Type B pancreatic cell (in vitro differentiated cells): ENCODE results near the gene SLFN5. TPM values are rescaled to one million over a fixed set of nuclear protein-coding genes. Genes with fewer than 3 reads are reported as not detected.

Source experiments
- DNase-seq: peaks from one replicate; pipeline ENCODE4 v3.0.0; 2021; ENCODE audit warnings: mixed read lengths; ENCODE audit not compliant: unreplicated experiment; ENCODE audit errors: extremely low spot score
- H3K27ac Mint-ChIP-seq: 2 replicates; pipeline ENCODE4 v1.8.0; 2021; ENCODE audit warnings: mild to moderate bottlenecking, mixed read lengths
- H3K27me3 Mint-ChIP-seq: 2 replicates; pipeline ENCODE4 v1.8.0; 2021; ENCODE audit warnings: mixed read lengths
- H3K36me3 Mint-ChIP-seq: 2 replicates; pipeline ENCODE4 v1.8.0; 2021; ENCODE audit warnings: mixed read lengths
- H3K4me1 Mint-ChIP-seq: one replicate; pipeline ENCODE4 v1.8.0; 2021; ENCODE audit warnings: mixed read lengths; ENCODE audit not compliant: unreplicated experiment
- H3K4me3 Mint-ChIP-seq: 2 replicates; pipeline ENCODE4 v1.8.0; 2021; ENCODE audit warnings: mild to moderate bottlenecking, mixed read lengths
- H3K9me3 Mint-ChIP-seq: 2 replicates; pipeline ENCODE4 v1.8.0; 2021; ENCODE audit warnings: mixed read lengths
- total RNA-seq: library from RNA; stranded (reverse); gene quantifications from 2 replicates; pipeline ENCODE4 v1.2.1, GENCODE V29; 2021; ENCODE audit warnings: low replicate concordance
- TF ChIP-seq, protein P1 (sequence below): fragments of 200-600 bp; sonication (generic); conservative IDR thresholded peaks from 2 replicates; pipeline ENCODE4 v1.5.0; 2021; ENCODE audit warnings: antibody characterized with exemption, mild to moderate bottlenecking

SLFN5 gene
- total RNA-seq, 1 donor from 2014 or later = 21.7 TPM

DNA sequence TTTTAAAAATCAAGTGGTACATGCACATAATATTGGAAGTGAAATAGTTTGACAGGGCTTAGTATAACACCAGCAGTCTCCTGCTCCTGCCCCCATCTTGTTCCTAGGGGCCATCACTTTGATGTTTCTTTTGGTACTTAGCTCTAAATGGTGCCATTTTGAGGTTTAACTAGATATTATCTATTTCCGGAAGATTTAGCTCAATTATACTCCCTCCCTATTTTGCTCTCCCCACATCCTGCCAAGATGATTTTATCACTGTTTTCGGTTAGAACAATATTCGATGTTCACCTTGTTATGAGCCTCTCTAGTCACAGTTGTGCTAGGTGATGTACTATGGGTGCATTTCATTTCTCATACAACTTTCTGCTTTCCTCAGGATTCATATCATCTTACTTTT, 28.7 kb upstream of the SLFN5 start:
- H3K27me3 Mint-ChIP-seq = peaks cover 61% of the 10 kb centered on the region

DNA sequence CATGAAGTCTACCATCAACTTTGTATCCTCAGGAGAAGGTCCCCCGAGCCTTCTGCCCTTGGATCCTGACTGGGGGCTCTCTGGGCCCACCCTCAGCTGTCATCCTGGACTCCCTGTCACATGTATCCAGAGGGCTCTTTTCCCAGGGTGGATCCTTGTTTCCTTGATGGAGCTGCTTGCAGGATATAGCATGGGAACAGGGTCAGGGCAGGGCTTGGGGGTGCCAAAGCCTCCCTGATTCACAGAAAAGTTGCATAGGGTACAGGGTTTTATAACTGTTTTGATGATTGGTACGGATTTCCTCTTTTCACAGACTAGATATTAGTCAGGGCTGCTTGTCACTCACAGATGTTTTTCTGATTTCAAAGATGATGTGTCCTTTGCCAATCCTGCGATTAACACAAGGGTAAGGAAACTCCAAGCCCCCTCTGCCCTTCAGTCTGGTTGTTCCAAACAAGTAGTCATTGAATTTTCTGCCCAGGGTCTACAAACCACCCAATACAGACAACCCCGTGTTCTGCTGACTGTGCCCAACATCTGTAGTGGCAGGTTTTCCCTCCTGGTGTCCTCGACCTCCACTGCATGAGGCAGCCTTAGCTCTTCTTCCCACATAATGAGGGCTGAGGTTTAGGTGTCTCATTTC, 28.1 kb upstream of the SLFN5 start:
- Mint-ChIP-seq H3K36me3 (no peaks in the 10 kb centered on the region), H3K9me3 (no peaks in the 10 kb centered on the region), H3K4me3 (no peak overlapping the region), H3K27me3 (peaks cover 57% of the 10 kb centered on the region), H3K27ac (no peak overlapping the region), H3K4me1 (no peaks in the 10 kb centered on the region)
- no peak for DNase-seq
- TF ChIP-seq, protein P1, sequence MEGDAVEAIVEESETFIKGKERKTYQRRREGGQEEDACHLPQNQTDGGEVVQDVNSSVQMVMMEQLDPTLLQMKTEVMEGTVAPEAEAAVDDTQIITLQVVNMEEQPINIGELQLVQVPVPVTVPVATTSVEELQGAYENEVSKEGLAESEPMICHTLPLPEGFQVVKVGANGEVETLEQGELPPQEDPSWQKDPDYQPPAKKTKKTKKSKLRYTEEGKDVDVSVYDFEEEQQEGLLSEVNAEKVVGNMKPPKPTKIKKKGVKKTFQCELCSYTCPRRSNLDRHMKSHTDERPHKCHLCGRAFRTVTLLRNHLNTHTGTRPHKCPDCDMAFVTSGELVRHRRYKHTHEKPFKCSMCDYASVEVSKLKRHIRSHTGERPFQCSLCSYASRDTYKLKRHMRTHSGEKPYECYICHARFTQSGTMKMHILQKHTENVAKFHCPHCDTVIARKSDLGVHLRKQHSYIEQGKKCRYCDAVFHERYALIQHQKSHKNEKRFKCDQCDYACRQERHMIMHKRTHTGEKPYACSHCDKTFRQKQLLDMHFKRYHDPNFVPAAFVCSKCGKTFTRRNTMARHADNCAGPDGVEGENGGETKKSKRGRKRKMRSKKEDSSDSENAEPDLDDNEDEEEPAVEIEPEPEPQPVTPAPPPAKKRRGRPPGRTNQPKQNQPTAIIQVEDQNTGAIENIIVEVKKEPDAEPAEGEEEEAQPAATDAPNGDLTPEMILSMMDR = no peak

More for the DNA sequence above, 28.7 kb upstream of the SLFN5 start:
- Mint-ChIP-seq H3K27ac (no peak overlapping the region), H3K4me3 (no peak overlapping the region), H3K9me3 (no peaks in the 10 kb centered on the region), H3K4me1 (no peaks in the 10 kb centered on the region), H3K36me3 (no peaks in the 10 kb centered on the region)
- TF ChIP-seq, protein P1 = no peak
- no peak for DNase-seq

DNA sequence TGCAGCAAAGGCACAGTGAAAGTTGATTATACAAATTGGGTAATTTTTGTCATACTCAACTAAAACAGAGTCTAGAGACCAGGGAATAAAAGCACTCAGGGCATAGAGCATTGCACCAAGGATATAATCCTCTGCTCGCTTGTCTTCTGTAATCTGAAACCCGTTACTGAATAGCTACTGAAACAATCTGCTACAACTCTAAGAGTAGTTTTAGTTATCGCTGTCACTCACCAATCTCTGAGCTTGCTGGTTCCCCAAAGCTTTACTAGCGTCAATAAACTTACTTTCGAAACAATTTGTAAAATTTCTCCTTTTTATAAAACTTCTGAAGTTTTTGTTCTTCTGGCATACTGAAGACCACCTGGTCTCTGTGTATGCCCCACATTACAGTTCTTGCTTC, 25.8 kb upstream of the SLFN5 start:
- H3K4me1 Mint-ChIP-seq = no peaks in the 10 kb centered on the region
- TF ChIP-seq, protein P1 = no peak

DNA sequence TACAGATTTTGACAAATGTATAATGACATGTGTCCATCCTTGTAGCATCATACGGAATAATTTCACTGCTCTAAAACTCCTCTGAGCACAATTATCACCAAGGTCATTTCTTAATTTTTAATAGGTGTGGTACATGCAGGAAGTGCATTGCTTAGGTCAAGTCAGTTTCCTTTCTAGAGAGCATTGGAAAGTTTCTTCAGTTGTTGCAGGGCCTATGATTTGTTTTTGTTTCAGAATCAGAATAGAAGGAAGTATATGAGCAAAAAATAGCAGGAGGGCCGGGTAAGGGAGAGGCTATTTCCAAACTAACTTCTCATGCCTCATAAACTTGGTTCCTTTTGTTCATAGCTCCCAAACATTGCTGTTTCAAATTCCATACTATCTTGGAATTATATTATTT, 24.0 kb upstream of the SLFN5 start:
- TF ChIP-seq, protein P1 = no peak
- Mint-ChIP-seq H3K36me3 (no peaks in the 10 kb centered on the region), H3K27me3 (peaks cover 34% of the 10 kb centered on the region), H3K9me3 (no peaks in the 10 kb centered on the region), H3K27ac (peak overlapping the region; percentile 83), H3K4me1 (no peaks in the 10 kb centered on the region), H3K4me3 (no peak overlapping the region)
- DNase-seq = no peak

More for the DNA sequence above, 25.8 kb upstream of the SLFN5 start:
- Mint-ChIP-seq H3K27ac (no peak overlapping the region), H3K4me3 (no peak overlapping the region), H3K27me3 (peaks cover 46% of the 10 kb centered on the region), H3K9me3 (no peaks in the 10 kb centered on the region), H3K36me3 (no peaks in the 10 kb centered on the region)
- DNase-seq = no peak

DNA sequence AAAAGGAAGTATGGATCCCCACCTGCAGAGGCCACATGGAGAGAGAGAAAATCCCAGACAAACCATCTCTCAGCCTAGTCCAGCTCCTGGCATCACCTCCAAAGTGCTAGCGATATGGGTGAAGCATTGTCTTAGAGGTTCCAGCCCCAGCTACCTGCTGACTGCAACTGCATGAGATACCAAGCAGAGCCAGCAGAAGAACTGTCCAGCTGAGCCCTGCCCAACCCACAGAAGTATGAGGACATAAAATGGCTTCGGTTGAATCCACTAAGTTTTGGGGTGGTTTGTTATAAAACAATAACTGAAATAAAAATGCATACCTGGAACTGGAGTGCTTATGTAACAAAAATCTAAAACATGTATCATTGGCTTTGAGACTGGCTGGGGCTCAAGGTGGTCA, 20.4 kb upstream of the SLFN5 start:
- Mint-ChIP-seq H3K9me3 (no peaks in the 10 kb centered on the region), H3K27me3 (peaks cover 22% of the 10 kb centered on the region), H3K36me3 (no peaks in the 10 kb centered on the region), H3K27ac (no peak overlapping the region), H3K4me3 (no peak overlapping the region), H3K4me1 (no peaks in the 10 kb centered on the region)
- DNase-seq = no peak
- TF ChIP-seq, protein P1 = no peak

DNA sequence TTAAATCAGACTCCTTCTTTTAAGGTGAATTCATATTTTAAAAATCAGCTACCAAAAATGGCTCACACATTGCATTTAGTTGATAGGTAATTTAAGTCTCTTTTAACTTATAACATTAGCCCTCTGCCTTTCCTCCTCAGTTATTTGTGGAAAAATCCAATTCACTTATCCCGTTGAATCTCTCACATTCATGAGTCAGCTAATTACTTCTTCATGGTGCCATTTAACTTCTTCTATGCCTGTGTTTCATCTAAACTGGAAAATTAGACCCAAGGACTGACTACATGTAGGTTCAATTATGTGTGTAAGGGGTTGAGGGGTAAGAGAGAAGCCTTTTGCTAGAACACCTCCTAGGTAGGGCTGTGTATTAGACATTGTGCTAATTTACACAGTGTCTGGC, 18.4 kb upstream of the SLFN5 start:
- Mint-ChIP-seq H3K9me3 (no peaks in the 10 kb centered on the region), H3K4me1 (no peaks in the 10 kb centered on the region), H3K4me3 (no peak overlapping the region), H3K27ac (no peak overlapping the region), H3K27me3 (peaks cover 22% of the 10 kb centered on the region), H3K36me3 (no peaks in the 10 kb centered on the region)
- DNase-seq = no peak
- TF ChIP-seq, protein P1 = no peak
